PC-9 (cell line): ENCODE results near the gene MAN1C1.

ENCODE experiments used
- EZH2 ChIP-seq: fragments of 200-600 bp; sonication (generic); IDR thresholded peaks from 2 replicates; pipeline ENCODE4 v1.8.0; 2017; ENCODE audit warnings: antibody characterized with exemption, low read depth
- TF ChIP-seq, protein P1 (sequence below): fragments of 200-600 bp; sonication (generic); conservative IDR thresholded peaks from 2 replicates; pipeline ENCODE4 v1.6.1; 2017; ENCODE audit warnings: mixed run types, antibody characterized with exemption, mild to moderate bottlenecking, moderate library complexity

DNA sequence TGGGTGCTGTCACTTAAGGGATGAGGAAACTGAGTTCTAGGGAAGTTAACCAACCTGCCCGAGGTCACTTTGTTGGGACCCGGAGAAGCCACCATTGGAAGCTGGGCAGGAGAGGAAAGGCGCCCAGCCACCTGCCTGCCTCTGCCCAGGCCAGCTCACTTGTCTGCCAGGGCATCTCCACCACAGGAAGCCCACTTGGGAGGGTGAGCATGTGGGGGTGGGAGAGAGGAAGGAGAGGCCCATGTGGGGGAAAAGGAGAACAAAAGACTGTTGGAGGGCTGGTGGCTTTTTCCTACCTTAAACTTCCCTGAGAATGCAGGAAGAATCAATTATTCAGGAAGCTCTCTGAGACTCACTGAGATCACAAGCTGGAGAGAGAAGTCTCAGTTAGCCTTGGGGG is 139.6 kb downstream of the MAN1C1 start:
- TF ChIP-seq, protein P1, sequence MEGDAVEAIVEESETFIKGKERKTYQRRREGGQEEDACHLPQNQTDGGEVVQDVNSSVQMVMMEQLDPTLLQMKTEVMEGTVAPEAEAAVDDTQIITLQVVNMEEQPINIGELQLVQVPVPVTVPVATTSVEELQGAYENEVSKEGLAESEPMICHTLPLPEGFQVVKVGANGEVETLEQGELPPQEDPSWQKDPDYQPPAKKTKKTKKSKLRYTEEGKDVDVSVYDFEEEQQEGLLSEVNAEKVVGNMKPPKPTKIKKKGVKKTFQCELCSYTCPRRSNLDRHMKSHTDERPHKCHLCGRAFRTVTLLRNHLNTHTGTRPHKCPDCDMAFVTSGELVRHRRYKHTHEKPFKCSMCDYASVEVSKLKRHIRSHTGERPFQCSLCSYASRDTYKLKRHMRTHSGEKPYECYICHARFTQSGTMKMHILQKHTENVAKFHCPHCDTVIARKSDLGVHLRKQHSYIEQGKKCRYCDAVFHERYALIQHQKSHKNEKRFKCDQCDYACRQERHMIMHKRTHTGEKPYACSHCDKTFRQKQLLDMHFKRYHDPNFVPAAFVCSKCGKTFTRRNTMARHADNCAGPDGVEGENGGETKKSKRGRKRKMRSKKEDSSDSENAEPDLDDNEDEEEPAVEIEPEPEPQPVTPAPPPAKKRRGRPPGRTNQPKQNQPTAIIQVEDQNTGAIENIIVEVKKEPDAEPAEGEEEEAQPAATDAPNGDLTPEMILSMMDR: no peak
- no peak for TF ChIP-seq EZH2
